Progenitor cell of endocrine pancreas (in vitro differentiated cells): ENCODE measurements around the gene PPP1R37. TPM values are rescaled to one million over a fixed set of nuclear protein-coding genes. Genes with fewer than 3 reads are reported as not detected.

Experiments
- DNase-seq: peaks from one replicate; pipeline ENCODE4 v3.0.0; 2021; ENCODE audit warnings: low spot score; ENCODE audit not compliant: unreplicated experiment
- H3K27ac Mint-ChIP-seq: 2 replicates; pipeline ENCODE4 v1.8.0; 2021; ENCODE audit warnings: mild to moderate bottlenecking, moderate library complexity, mixed read lengths
- H3K27me3 Mint-ChIP-seq: 2 replicates; pipeline ENCODE4 v1.8.0; 2021; ENCODE audit warnings: mixed read lengths
- H3K36me3 Mint-ChIP-seq: 2 replicates; pipeline ENCODE4 v1.8.0; 2022; ENCODE audit warnings: mixed read lengths; ENCODE audit not compliant: insufficient read depth
- H3K4me1 Mint-ChIP-seq: 2 replicates; pipeline ENCODE4 v1.8.0; 2021; ENCODE audit warnings: low read depth, mixed read lengths
- H3K4me3 Mint-ChIP-seq: 2 replicates; pipeline ENCODE4 v1.8.0; 2021; ENCODE audit warnings: low read depth, mild to moderate bottlenecking, moderate library complexity, mixed read lengths
- H3K9me3 Mint-ChIP-seq: 2 replicates; pipeline ENCODE4 v1.8.0; 2021; ENCODE audit warnings: low read depth, mixed read lengths
- CTCF ChIP-seq: fragments of 200-600 bp; sonication (generic); IDR thresholded peaks from one replicate; pipeline ENCODE4 v1.5.0; 2021; ENCODE audit warnings: antibody characterized with exemption, mild to moderate bottlenecking; ENCODE audit not compliant: unreplicated experiment
- total RNA-seq: library from RNA; stranded (reverse); gene quantifications from 2 replicates; pipeline ENCODE4 v1.2.1, GENCODE V29; 2021

Gene PPP1R37
- total RNA-seq, 1 donor from 2014 or later, result 45.8 TPM

- no peak for DNase-seq
- H3K9me3 Mint-ChIP-seq, result no peaks in the 10 kb centered on the region
- H3K4me3 Mint-ChIP-seq, result no peak overlapping the region
- H3K27me3 Mint-ChIP-seq, result no peaks in the 10 kb centered on the region
- peaks cover 3% of the 10 kb centered on the region for H3K4me1 Mint-ChIP-seq
- peaks cover 7% of the 10 kb centered on the region for H3K36me3 Mint-ChIP-seq
- H3K27ac Mint-ChIP-seq, result peak overlapping the region; percentile 86
- no peak for TF ChIP-seq CTCF
Measured at GRCh38 chr19:45142726-45143110, 49.7 kb downstream of the PPP1R37 start.

- H3K27ac Mint-ChIP-seq, result no peak overlapping the region
- no peak overlapping the region for H3K4me3 Mint-ChIP-seq
- no peaks in the 10 kb centered on the region for H3K27me3 Mint-ChIP-seq
- peaks cover 7% of the 10 kb centered on the region for H3K36me3 Mint-ChIP-seq
- TF ChIP-seq CTCF, result no peak
- no peaks in the 10 kb centered on the region for H3K4me1 Mint-ChIP-seq
- no peak for DNase-seq
- no peaks in the 10 kb centered on the region for H3K9me3 Mint-ChIP-seq
Measured at GRCh38 chr19:45144431-45145269, 51.7 kb downstream of the PPP1R37 start.

DNA sequence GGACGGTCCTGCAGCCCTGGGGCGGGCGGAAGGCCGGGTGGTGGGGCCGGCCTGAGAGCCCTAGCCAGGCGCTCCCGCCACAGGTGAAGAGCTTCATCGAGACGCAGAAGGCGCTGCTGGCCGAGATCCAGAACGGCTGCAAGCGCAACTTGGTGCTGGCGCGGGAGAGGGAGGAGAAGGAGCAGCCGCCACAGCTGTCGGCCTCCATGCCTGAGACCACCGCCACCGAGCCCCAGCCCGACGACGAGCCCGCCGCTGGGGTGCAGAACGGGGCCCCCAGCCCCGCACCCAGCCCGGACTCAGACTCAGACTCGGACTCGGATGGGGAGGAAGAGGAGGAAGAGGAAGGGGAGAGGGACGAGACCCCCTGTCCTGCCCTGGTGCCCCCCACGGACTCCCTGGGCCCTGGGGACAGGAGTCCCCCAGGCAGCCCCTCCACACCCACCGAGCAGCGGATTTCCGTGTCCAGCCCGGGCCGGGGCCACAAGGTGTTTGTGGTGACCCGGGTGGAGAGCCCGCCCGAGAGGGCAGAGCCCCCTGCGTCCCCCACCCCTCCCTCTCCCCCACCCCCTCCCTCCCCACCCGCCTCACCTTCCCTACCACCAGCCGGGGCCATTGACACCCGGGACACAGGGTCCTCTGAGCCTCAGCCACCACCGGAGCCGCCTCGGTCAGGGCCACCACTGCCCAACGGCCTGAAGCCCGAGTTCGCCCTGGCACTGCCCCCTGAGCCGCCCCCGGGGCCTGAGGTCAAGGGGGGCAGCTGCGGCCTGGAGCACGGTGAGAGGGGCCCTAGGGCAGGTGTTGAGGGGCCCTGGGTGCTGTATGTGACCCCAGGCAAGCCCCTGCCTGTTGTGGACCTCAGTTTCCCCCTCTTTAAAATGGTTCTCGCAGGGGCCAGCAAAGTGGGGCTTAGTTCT lies 52.6 kb downstream of the PPP1R37 start:
- Mint-ChIP-seq H3K36me3 (peaks cover 7% of the 10 kb centered on the region), H3K4me3 (no peak overlapping the region), H3K27ac (no peak overlapping the region), H3K27me3 (no peaks in the 10 kb centered on the region), H3K9me3 (no peaks in the 10 kb centered on the region), H3K4me1 (no peaks in the 10 kb centered on the region)
- DNase-seq, result no peak
- TF ChIP-seq CTCF, result no peak

DNA sequence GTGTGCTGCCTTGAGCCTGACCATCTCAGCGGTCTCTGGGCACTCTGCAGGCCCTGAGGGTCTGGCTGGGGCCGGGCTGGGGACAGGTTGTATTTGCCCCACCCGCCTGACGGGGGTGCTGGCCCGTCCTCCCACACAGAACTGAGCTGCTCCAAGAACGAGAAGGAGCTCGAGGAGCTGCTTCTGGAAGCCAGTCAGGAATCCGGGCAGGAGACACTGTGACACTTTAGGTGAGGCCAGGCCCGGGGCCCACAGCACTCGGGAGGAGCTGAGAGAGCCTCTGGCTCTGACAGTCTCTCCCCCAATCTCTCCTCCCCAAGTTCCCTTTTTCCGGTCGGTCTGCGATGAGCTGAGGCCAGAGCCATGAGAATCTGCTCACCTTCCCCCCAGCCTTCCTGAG lies 53.3 kb downstream of the PPP1R37 start:
- Mint-ChIP-seq H3K27me3 (peaks cover 3% of the 10 kb centered on the region), H3K36me3 (peaks cover 7% of the 10 kb centered on the region), H3K27ac (no peak overlapping the region), H3K9me3 (no peaks in the 10 kb centered on the region), H3K4me3 (no peak overlapping the region), H3K4me1 (no peaks in the 10 kb centered on the region)
- TF ChIP-seq CTCF, result no peak
- DNase-seq, result no peak

DNA sequence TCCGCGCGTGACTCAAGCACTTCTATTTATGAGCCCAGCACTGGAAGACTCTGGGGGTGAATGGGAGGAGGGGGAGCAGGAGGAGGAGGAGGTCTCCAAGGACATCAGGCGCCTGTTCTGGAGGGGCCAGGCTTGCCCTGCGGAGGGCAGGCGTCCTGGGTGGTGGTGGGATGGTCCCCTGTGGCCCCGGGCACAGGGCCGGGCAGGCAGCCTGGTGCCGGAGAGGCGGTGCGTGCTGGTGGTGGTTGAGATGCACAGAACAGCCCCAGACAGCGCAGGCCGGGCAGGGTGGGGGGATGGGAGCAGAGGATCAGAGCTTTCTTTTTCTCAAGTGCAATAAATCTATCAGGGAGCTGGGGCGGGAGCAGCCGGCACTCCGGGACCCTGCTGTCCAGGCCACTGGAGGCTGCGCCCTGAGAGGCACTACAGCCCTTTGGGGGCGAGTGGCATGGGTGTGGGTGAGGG lies 53.8 kb downstream of the PPP1R37 start:
- DNase-seq, result no peak
- peaks cover 8% of the 10 kb centered on the region for H3K27me3 Mint-ChIP-seq
- H3K4me3 Mint-ChIP-seq, result no peak overlapping the region
- TF ChIP-seq CTCF, result no peak
- no peak overlapping the region for H3K27ac Mint-ChIP-seq
- no peaks in the 10 kb centered on the region for H3K4me1 Mint-ChIP-seq
- no peaks in the 10 kb centered on the region for H3K9me3 Mint-ChIP-seq
- peaks cover 7% of the 10 kb centered on the region for H3K36me3 Mint-ChIP-seq
